HG03135 (cell line): ENCODE results near the gene ARF6.
"Not testable (repeated sequence)": the region's sequence is repeated elsewhere in the genome, so short reads cannot be mapped to it uniquely, and the experiment has no call there.

ENCODE experiments used
- ATAC-seq: cut with Tn5 transposase; IDR thresholded peaks from one replicate; pipeline ENCODE4 v1.9.1; 2021; ENCODE audit warnings: mild to moderate bottlenecking, moderate library complexity; ENCODE audit not compliant: unreplicated experiment

Gene ARF6

DNA sequence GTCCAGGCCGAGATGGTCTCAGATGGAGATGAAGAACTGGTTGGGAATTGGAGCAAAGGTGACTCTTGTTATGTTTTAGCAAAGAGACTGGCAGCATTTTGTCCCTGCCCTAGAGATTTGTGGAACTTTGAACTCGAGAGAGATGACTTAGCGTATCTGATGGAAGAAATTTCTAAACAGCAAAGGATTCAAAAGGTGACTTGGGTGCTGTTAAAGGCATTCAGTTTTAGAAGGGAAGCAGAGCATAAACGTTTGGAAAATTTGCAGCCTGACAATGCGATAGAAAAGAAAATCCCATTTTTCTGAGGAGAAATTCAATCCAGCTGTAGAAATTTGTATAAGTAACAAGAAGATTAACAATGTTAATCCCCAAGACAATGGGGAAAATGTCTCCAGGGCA is 44.0 kb downstream of the ARF6 start:
- ATAC-seq, result not testable (repeated sequence)

- not testable (repeated sequence) for ATAC-seq
Measured at GRCh38 chr14:49939215-49939614, 46.3 kb downstream of the ARF6 start.

DNA sequence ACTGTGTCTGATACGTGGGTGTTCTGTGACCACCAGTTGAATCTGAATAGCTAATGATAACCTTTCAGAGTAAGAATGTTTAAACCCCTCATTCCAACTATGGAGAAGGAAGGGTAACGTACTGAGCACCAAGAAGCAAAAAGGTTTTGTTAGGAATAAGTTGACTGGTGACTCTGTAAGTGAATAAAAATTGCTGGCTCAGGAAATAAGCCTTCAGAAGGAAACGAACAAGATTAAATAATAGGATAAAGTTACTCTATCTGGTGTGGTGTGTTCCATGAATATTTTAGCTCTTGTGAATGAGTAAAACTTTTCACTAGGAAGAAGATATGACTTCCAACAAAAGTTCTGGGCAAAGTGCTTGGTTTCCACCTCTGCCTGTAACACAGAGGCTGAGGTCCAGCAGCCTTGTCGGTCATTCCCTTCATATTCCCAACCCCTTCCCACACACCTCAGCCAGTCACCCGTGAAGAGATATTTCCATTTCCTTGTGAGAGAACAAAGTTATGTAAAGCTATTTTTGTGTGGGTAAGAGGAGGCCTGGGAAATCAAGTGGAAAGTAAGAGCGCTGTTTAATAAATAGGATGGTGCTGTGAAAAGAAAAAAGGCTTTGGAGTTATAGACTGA is 47.1 kb downstream of the ARF6 start:
- ATAC-seq, result no peak

GRCh38 chr14:49940808-49941421 is 48.0 kb downstream of the ARF6 start:
- no peak for ATAC-seq

- ATAC-seq, result no peak
Measured at GRCh38 chr14:49942090-49942489, 49.2 kb downstream of the ARF6 start.

GRCh38 chr14:49944501-49944900 is 51.6 kb downstream of the ARF6 start:
- no peak for ATAC-seq

DNA sequence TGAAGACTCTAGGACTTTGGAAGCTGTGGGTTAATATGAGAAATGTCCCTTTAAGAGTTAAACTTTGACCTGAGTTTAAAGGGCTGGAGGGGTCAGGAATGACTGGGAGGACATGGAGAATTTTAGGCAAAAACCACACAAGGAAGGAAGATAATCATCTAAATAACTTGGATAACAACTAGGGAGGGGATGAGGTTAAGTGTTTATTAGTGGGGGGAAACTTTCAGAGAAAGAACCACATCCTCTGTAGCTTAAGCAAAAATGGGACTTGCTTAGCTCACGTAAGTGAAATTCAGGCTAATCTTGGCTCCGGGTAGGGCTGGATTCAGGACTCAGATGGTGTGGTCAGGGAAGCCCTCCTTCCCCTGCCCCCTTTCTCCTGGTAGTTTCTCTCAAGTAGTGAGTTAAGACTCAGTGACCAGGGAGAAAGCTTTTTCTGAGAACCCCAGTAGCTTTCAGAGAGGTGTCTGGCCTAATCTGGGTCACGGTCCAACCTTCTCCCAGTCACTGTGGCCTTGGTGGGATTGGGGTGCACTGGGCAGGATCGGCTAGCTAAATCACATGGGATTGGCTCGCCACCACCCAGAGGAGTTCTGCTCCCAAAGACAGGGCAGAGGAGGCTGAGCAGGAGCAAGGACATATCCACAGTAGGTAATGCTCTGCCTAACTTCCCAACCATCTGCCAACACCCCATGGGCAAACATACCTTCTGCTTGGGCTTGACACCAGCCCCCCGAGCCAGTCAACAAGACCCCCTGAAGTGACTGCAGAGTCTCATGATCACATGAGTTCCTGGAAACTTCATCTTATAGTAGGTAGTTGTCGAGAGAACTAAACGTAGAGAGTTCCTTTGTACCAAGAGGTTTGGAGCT is 52.8 kb downstream of the ARF6 start:
- no peak for ATAC-seq
